Measurements from ENCODE around the gene MYORG.

Gene MYORG

DNA sequence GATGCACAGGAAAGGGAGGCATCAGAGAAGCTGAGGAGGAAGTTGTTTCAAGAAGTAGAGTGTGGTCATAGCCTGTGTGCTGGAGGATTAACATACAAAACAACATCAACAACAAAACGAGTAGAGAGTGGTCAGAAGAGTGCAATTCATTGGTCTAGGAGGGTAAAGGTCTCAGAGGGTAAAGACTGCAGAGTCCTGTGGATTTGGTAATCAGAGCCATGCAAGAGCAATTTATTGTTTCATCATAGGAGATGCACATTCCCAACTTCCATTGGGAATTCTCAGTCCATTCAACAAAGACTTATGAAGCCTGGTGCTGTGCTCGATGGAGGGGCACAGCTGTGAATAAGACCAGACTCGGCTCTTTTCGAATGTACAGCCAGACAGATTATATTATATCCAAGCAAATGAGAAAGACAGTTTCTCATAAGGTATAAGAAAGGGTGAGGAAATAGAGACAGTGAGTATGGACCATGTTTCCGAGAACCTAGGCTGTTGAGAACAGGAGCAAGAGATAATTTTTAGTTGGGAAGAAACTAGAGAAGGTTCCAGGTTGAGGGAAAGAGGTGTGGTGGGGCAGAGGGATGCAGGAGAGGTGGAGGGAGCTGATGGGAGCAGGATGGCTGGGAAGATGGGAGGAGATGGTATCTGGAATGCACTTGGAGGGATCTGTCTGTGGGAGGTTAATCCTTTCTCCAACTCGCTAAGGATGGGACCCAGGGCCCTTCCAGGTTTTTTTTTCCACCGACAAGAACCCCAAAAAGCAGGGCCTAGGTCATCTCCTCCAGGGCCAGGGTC lies 7.9 kb upstream of the MYORG start:
- no peak for DNase-seq (ENCODE audit: low read depth, low spot score)

DNA sequence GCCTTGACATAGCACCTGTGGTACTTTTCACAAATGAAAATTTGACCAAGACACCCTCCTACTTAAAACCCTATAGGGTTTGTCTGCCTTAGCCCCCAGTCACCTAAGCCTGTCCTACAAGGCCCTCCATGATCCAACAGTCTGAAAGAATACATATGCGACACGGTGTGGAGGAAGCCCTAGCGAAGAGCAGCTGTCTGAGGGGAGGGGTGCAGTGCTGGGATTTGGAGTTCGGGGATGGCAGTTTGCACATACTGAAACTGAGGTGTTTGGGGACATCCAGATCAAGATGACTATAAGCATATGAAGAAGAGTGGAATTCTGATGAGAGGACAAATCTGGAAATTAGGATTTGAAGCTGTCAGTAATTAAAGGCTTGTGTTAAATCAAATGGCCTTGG lies 7.2 kb upstream of the MYORG start:
- DNase-seq (ENCODE audit: low read depth, low spot score) = no peak

DNA sequence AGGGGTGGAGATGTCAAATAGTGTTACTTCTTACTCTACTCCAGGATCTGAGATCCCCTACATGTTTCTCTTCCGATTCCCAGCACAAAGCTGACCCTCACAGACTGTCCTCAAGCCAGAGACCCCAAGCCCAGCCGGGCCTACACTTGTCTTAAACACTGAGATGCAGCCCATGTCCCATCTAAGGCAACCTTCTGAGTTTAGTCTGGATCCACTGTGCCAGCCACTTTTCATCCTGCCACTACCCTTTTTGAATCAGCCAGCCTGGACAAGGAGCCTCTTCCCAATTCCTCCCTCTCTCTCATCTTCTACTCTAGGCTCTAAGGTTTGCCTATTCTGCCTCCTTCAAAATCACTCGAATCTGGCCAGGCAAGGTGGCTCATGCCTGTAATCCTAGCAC lies 6.2 kb upstream of the MYORG start:
- no peak for DNase-seq (ENCODE audit: low read depth, low spot score)

DNA sequence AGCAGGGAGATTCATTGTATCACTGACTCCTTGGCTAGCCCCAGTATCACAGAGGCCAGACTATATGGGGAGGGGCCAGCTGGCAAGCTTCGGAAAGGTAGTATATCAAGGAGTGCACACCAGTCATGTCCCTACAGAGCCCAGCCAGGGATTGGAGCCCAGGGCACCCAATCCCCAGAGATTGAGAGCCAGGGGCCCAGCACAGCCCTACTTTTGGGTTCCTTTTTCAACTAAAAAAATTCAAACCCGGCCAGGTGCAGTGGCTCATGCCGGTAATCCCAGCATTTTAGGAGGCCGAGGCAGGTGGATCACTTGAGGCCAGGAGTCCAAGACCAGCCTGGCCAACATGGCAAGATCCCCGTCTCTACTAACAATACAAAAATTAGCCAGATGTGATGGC lies 5.4 kb upstream of the MYORG start:
- no peak for DNase-seq (ENCODE audit: low read depth, low spot score)

DNA sequence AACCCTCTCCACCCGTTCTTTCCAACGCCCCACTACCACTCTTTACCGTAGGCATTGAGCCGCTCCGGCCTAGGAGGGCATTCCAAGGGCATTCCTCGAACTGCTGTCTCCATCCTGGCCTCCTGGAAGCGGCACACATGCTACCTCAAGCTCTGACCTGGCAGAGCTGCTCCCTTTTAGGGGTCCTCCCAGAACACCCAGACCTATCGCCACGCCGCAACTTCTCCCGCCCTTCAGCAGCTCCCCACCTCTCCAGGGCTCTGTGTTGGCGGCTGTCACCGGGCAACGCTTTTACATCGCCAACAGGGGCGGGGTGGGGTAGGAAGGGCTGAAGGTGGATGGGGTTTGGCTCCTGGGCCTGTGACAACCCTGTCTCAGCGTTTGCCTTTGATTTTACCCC lies 4.6 kb upstream of the MYORG start:
- no peak for DNase-seq (ENCODE audit: low read depth, low spot score)

DNA sequence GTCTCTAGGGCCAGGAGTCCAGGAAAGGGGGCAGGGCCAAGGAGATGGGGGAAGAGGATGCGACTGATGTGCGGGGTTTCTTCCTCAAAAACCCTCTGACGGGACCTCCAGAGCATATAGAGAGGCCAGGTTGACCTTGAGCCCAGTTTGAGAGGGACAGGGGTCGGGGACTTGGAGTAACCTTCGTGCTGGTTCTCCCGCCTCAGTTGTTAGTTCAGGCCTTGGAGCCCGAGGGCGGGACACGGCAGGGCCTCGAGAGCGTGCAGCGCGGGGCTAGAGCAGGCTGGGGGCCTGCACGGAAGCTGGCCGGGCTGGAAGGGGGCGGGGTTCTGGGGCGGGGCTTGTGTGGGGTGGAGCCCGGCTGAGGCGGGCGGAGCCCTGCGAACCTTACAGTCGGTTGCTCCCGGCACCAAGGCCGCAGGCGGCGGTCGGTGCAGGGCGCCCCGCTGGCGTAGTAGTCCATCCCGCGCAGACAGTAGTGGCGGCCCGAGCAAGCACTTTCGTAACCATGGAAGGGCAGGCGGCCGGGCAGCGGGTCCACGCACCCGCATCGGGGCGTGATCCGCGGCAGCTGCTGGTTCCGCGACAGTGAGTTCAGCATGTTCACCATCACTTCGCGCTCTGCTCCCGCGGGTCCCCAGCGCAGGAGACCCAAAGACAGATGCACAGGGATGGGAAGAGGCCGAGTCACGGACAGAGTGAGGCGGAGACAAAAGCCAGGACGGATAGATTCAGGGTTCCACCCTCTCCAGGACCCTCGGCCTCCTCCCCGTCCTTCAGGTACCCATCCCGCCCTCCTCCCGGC lies 4.0 kb upstream of the MYORG start:
- no peak for DNase-seq (ENCODE audit: low read depth, low spot score)

DNA sequence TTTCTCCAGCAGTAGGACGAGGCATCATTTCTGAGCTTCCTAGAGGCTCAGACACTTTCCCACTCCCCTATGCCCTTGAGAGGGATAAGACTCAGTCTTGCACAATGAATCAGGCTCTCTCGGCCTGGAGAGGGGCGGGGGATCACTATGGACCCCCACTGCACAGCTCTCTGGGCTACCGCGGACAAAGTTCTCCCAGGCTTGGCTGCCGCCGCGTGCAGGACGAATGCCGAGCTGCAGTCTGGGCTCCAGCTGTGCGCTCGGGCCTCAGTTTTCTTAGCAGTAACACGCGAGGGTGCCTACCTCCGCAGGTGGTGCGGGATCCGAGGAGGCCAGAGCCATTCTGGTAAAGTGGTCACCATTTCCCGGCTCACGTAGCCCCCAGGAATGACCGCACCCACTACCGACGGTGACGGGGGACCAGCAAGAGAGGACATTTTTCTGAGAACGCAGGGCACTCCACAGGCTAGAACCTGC lies 3.4 kb upstream of the MYORG start:
- no peak for DNase-seq (ENCODE audit: low read depth, low spot score)

DNA sequence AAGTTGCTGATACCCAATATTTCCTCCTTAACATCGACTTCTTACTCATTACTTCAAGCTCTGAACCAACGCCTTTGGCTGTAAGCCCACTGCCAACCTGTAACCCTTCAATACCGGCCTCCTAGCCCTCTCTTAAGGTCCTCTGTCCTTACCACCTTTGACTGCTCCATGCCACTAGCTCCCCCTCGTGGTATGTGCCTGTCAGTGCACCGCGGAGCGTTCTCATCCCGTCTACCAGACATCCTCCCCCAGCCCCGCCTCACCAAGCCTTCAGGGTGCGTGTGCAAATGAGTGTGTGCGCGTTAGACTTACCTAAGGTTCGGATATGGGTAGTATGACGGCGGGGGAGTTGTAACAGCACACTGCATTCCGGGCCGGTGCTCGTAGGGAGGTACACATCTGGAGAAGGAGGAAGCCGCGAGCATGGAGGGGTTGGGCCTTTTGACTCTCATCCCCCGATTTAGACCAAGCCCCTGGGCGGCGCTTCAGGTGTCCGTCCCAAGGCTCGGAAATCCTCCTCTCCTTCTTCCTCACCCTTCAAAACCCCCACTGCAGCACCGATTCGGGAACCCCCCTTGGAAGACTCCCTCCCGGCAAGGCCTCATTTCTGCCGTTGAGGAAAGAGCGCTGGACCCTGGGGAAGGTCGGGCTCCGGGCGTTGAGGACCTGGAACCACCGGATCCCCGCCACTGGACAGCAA lies 2.8 kb upstream of the MYORG start:
- peak; percentile 56 for DNase-seq (ENCODE audit: low read depth, low spot score)

DNA sequence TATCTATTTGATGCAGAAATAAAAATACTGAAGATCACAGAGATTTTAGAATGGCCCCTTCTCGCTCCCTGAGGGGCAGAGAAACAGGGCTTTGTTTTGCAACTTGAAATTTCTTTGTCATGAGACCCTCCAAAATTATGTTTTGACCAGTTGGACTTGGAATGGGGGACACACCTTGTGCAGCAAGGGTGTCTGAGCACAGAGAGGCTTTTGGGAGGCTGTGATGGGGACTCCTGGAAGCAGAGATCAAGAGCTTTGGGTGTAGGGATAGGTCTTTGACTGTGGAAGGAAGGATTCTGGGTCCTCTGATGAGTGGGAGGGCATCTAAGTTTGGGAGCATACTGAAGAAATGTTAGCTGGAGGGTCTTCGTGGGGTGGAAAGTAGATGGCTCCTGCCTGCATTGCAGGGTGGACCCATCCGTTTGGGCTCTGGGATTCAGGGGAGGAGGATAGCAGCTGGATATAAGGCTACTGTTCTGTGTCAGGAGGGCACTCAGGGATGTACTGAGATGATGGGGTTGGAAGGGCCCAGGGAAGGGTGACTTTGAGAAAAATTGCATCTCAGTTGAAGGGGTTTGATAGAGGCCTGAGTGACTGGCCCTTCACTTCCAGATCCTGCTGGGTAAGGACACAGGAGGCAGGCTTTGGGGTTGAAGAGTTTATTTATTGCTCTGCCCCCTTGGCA lies 1.8 kb upstream of the MYORG start:
- DNase-seq (ENCODE audit: low read depth, low spot score) = no peak

DNA sequence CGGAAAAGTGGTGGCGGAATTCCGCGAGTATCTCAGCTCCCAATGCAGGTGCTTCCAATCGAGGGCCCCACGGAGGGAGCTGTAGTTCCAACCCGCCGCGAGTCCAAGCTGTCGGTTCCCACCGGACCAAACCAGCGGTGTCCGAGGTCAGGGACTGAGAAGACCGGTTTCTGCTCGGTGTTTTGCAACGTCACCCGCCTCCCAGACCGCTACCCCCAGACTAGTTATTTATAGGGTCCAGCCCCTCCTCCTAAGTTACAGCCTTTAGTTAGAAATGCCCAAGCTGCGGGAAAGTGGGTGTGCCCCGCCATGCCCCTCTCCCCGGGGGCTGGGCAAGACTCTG lies 677 bp upstream of the MYORG start:
- no peak for DNase-seq (ENCODE audit: low read depth, low spot score)

DNA sequence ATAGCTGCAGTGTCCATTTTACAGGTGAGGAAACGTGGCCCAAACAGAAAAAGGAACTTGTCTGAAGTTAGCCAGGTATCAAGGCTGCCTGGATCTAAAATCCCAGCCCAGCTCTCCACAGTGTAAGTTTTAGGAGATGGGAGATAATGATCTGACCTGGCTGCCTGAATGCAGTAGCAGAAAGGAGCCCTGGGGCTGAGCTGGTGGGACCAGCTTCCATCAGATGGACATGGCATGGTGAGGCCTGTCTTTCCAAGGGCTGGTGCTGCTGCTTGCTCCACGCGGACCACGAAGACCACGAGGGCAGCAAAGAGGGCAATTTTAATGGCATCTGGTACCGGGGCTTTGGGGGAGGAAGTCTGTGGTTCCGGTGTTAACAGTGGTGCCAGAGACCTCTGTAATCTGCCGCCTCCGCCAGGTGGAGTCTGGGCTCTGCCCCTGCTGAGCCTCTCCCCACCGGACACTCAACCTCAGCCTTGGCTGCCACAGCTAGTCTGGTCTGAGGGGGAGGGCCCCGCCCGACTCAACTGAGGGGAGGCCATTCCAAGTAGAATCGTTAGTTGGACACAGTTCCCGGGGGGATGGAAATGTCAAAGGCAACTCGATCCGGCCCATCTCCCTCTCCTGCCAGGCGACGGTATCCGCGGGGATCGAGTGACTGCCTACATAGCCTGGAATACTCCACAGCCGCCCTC lies 650 bp downstream of the MYORG start:
- DNase-seq (ENCODE audit: low read depth, low spot score) = no peak

DNA sequence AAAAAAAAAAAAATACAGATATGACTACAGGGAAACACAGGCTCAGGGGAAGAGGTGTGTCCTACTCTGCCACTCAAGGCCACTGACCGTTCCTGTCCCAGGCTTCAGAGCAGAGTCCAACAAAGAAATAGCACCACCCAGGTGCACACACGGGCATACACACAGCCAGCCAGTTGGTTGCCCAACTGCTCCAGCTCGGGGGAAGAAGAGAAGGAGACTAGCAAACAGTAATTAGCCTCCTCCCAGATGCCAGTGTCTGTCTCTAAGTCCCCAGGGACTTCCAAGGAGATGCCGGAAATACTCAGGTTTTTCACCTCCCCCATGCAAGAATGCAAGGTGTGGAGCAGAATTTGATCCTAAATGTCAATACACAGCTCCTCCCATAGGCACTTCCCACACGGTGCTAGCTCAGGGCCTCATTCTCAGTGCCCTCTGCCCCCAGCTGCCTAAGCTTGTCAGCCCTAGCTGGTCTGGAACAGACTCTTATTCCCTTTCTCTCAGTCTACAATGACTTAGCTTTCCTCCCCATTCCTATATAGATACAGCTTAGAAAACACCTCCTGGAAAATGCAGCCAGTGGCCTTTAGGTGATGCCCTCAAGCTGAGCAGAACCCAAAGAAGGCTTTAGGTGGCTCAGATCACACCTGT lies 1.7 kb downstream of the MYORG start:
- DNase-seq (ENCODE audit: low read depth, low spot score) = no peak

DNA sequence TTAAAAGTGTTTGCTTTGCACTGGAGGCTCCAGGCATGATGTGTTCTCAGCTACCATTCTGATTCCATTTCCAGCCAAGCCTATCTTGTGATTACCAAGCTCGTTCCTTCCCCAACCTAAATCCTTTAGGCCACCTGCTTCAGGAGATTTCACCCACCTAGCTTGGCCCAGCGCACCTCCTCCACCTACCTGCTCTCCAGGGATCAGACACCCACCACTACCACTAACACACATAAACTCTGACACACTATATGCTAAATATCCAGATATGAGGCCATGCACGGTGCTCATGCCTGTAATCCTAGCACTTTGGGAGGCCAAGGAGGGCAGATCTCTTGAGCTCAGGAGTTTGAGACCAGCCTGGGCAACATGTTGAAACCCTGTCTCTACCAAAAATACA lies 2.4 kb downstream of the MYORG start:
- no peak for DNase-seq (ENCODE audit: low read depth, low spot score)

DNA sequence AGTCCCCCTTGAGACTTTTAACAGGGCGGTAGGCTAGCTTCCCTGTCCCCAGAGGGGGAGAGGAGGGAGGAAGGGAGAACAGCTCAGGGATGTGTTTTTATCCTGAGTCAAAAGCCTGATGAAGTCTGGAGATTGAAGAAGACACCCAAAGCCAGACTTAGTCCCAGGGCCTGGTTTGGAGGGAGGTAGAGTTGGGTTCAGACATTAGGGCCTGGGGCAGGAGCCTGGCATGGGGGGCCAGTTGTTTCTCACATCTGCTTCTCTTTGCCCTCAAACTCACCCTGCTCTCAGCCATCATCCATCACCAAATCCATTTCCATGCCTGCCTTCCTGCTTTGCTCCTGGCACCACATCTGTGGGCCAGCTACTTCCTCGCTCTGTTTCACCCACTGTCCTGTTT lies 2.9 kb downstream of the MYORG start:
- DNase-seq (ENCODE audit: low read depth, low spot score) = no peak

DNA sequence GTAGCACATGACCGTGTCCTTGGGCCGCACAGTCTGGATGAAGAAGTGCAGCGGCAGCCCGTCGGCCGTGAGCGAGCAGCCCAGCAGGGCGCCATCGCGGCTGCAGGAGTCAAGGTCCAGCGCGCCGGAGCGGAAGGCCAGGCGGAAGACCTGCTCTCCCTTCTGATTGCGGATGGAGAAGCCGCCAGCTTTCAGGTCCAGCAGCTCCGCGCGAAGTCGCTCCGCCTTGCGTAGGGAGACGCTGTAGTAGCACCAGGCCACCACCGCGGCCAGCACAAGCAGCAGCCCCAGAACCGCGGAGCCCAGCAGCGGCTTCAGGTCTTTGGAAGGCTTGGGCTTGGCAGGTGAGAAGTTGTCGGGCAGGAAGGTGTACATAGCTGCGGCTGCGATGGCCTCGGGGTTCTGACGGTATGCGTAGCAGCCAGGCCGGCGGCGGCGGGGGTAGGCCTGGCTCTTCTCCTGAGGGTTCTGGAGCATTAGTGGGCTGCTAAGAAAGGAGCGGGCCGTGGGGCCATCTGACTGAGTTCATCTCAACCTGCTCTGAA lies 4.2 kb downstream of the MYORG start:
- no peak for DNase-seq (ENCODE audit: low read depth, low spot score)

DNA sequence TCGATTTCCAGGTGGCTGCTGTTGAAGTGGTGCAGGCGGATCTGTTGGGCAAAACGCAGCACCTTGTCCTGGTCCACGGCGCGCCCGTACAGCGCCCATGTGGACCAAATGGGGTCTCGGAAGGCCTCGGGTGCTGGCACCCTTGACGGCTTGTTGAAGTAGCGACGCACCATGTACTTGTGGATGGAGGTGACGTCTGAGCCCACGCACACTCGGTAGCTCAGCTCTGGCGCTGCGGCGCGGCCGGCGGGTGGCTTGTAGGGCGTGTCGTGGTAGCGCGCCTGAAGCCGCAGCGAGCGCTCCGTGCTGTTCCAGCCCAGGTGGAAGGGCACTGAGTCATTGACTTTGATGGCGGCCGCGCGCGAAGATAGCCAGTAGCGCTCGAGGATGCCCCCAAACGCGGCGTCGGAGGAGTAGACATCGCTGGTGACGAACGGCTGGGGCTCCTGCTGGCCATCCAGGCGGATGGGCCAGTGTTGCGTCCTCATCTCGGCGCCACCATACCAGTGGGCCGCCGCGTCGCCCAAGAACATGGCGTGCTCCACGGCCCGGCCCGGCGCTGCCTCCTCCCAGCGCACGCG lies 4.7 kb downstream of the MYORG start:
- DNase-seq (ENCODE audit: low read depth, low spot score) = no peak

DNA sequence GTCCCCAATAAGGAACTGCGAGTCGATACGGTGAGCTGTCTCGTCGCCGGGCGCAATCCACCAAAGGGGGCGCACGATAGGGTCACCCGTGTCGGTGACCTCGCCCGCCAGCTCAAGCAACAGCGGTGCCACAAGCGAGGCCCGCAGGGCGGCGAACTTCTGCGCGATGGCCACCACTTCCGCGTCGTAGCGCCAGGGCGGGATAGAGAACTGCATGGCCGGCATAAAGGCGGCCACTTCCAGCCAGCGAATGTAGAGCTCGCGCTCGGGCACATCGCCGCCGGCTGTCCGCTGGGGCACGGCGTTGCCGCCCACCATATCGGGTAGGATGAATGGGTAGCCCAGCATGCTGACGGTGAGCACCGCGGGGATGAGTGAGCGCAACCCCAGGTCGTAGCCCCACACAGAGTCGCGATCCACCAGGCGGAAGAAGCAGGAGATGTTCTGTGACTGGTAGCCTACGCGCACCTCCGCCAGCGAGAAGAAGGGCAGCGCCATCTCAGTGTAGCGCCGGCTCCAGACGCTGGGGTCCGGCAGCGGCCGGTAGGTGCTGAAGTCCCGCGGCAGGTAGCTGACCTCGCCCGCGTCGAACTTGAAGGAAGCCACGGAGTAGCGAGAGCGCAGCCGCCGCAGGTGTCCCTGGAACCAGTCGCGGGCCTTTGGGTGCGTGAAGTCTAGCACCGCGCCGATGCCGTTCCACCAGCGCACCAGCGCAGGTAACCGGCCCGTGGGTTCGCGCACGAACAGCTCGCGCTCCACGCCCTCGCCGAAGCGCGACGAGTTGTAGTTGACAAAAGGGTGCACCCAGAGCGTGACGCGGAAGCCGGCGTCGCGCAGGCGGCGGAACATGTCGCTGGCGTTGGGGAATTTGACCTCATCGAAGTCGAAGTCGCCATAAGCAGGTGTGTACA lies 5.5 kb downstream of the MYORG start:
- no peak for DNase-seq (ENCODE audit: low read depth, low spot score)

DNA sequence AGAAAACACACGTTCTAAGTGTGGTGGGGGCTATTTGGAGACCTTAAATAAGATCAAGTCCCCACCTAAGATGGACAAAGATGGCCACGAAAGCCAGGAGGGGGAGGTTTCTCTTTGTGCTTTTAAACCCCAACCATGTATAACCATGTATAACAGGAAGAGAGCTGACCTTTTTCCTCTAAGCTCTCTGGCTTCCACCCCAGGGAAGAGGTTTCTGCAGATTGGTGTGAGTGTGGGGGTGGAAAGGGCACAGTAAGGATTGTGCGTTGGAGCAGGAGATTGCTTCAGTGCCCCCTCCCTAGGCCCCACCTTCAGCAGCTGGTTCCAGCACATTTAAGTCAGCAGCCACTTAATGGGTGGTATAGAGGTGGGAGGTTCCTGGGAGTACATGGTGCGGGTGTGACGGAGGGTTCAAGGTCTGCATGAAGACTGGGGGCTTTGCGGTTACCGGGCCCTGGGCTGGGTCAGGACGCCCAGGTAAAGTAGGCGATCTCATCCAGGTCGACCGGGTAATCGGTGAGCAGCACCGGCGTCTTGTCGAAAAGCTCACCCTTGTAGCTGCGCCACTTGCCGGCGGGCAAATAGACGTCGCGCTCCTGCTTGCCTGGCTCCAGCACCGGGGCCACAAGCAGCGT lies 6.2 kb downstream of the MYORG start:
- DNase-seq (ENCODE audit: low read depth, low spot score) = no peak

DNA sequence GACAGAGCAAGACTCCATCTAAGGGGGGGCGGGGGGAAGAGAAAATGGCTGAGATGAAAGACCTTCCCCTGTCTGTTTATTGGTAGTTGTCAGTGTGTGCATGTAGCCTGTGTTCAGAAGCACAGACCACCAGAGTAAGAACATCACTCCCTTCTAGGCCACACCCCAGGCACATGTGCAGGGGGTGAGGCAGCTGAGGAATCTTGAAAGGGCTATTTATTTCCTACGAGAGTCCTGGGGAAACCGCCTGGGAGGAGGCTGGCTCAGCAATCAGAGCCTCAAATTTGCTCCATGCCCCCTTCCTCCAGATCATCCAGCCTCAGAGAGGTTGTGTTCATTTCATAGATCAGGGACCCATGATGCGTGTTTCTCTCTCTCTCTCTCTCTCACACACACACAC lies 7.1 kb downstream of the MYORG start:
- DNase-seq (ENCODE audit: low read depth, low spot score) = no peak
